Neuronal stem cell (in vitro differentiated cells): ENCODE results near the gene HERC2.
A peak's percentile ranks its signal among the peaks of the same experiment; 100 is the strongest.
"Not testable (repeated sequence)": the region's sequence is repeated elsewhere in the genome, so short reads cannot be mapped to it uniquely, and the experiment has no call there.

Source experiments
- DNase-seq: peaks from one replicate; pipeline ENCODE4 v3.0.0-alpha.2; 2013; ENCODE audit warnings: low spot score
- H2AFZ ChIP-seq: one replicate; pipeline ENCODE4 v1.6.1; 2013; ENCODE audit warnings: mild to moderate bottlenecking, low read length, inconsistent platforms
- H2AK5ac ChIP-seq: 2 replicates; pipeline ENCODE4 v1.6.1; 2013; ENCODE audit warnings: low read depth, mild to moderate bottlenecking, inconsistent platforms, low read length, moderate library complexity, mixed read lengths
- H2BK120ac ChIP-seq: 2 replicates; pipeline ENCODE4 v1.6.1; 2013; ENCODE audit warnings: low read depth, mild to moderate bottlenecking, inconsistent platforms, low read length, moderate library complexity, mixed read lengths
- H2BK12ac ChIP-seq: one replicate; pipeline ENCODE4 v1.6.1; 2013; ENCODE audit warnings: low read length, inconsistent platforms
- H2BK15ac ChIP-seq: 2 replicates; pipeline ENCODE4 v1.6.1; 2013; ENCODE audit warnings: mild to moderate bottlenecking, low read length, inconsistent platforms, mixed read lengths
- H2BK5ac ChIP-seq: one replicate; pipeline ENCODE4 v1.6.1; 2013; ENCODE audit warnings: inconsistent platforms, mild to moderate bottlenecking, low read length, moderate library complexity
- H3K14ac ChIP-seq: one replicate; pipeline ENCODE4 v1.6.1; 2013; ENCODE audit warnings: low read length, inconsistent platforms
- H3K18ac ChIP-seq: 2 replicates; pipeline ENCODE4 v1.6.1; 2013; ENCODE audit warnings: low read length, inconsistent platforms
- H3K23ac ChIP-seq: 2 replicates; pipeline ENCODE4 v1.6.1; 2013; ENCODE audit warnings: low read depth, mild to moderate bottlenecking, mixed read lengths, low read length, inconsistent platforms; ENCODE audit not compliant: poor library complexity
- H3K27ac ChIP-seq: replicated peaks from 3 replicates; pipeline ENCODE4 v1.5.1; 2013; ENCODE audit warnings: low read length, inconsistent platforms
- H3K27me3 ChIP-seq, 3 experiments: 2 replicates each; pipeline ENCODE4 v1.6.1; 2013; ENCODE audit warnings: low read length in 3 of 3, mild to moderate bottlenecking in 2 of 3, inconsistent platforms in 1 of 3, low read depth in 1 of 3, mixed read lengths in 1 of 3, moderate library complexity in 1 of 3; ENCODE audit not compliant: control insufficient read depth in 3 of 3, insufficient read depth in 3 of 3
- H3K36me3 ChIP-seq, 2 donors: replicated peaks in 1 of 2; 2 replicates each; pipeline ENCODE4 v1.6.1; 2013; ENCODE audit warnings: low read length in 2 of 2; ENCODE audit not compliant: control insufficient read depth in 2 of 2, insufficient read depth in 2 of 2
- H3K4ac ChIP-seq: 2 replicates; pipeline ENCODE4 v1.6.1; 2013; ENCODE audit warnings: inconsistent platforms, mild to moderate bottlenecking, low read length, moderate library complexity
- H3K4me1 ChIP-seq, 2 donors: 1 replicate in 1 of 2; 2 replicates in 1 of 2; pipeline ENCODE4 v1.6.1; 2013; ENCODE audit warnings: low read length in 2 of 2, low read depth in 1 of 2; ENCODE audit not compliant: control insufficient read depth in 2 of 2, insufficient read depth in 1 of 2
- H3K4me2 ChIP-seq: one replicate; pipeline ENCODE4 v1.6.1; 2013; ENCODE audit warnings: mild to moderate bottlenecking, low read length, inconsistent platforms; ENCODE audit not compliant: insufficient read depth, poor library complexity, severe bottlenecking
- H3K4me3 ChIP-seq, 2 donors: 2 replicates each; pipeline ENCODE4 v1.5.1; 2013; ENCODE audit warnings: low read length in 2 of 2, mild to moderate bottlenecking in 2 of 2, inconsistent platforms in 1 of 2, moderate library complexity in 1 of 2
- H3K79me1 ChIP-seq: one replicate; pipeline ENCODE4 v1.6.1; 2013; ENCODE audit warnings: low read depth, mild to moderate bottlenecking, inconsistent platforms, low read length, moderate library complexity
- H3K9ac ChIP-seq: one replicate; pipeline ENCODE4 v1.6.1; 2013; ENCODE audit warnings: mild to moderate bottlenecking, low read depth, low read length, inconsistent platforms; ENCODE audit not compliant: poor library complexity
- H3K9me3 ChIP-seq, 2 donors: replicated peaks in 1 of 2; 2 replicates each; pipeline versions ENCODE3 to v1.6.1; 2013; ENCODE audit warnings: low read length in 2 of 2, mild to moderate bottlenecking in 2 of 2, inconsistent platforms in 1 of 2, low read depth in 1 of 2, mixed read lengths in 1 of 2, moderate library complexity in 1 of 2; ENCODE audit not compliant: control insufficient read depth in 2 of 2, insufficient read depth in 1 of 2
- H4K8ac ChIP-seq: one replicate; pipeline ENCODE4 v1.6.1; 2013; ENCODE audit warnings: low read depth, mild to moderate bottlenecking, inconsistent platforms, low read length, moderate library complexity
- H4K91ac ChIP-seq: one replicate; pipeline ENCODE4 v1.6.1; 2013; ENCODE audit warnings: low read length, low read depth, mild to moderate bottlenecking, inconsistent platforms; ENCODE audit not compliant: poor library complexity
- WGBS, 2 donors: extraction: QIAGEN DNeasy Blood & Tissue Kit; methylation state at CpG; one replicate each; pipeline ENCODE4 v1.1.7; 2013; ENCODE audit warnings: missing lambda C conversion rate in 2 of 2, mixed read lengths in 1 of 2; ENCODE audit not compliant: insufficient read length in 2 of 2, insufficient replicate concordance in 1 of 2; ENCODE audit errors: extremely low coverage in 2 of 2; 5-methylcytosine and 5-hydroxymethylcytosine counted together

Gene HERC2

DNA sequence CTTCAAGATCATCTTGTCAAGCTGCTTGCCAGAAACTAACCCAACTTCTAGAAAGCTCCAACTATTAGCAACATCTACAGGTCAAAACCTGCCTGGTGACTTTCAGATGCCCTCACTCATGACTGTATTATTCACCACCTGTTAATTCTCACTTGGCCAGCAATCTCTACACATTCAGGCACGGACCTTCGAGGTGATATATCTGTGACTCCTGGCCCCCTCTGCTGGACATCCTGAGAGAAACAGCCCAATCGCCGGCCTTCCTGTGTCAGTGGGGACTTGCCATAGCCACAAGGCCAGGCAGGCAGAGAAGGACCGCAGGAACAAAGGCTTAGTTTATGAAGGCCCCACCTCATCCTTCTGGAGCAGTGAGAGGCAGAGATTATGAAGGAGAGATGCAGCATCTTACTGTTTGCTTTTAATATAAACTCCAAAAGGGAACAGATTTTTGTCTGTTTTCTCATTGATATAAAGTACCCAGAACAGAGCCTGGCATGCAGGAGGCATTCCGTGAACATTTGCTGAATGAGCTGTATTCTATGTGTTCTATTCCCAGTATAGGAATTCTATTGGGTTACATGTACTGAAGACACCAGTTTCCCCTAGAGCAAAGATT lies 198.5 kb downstream of the HERC2 start:
- Histone ChIP-seq H3K18ac (no peak overlapping the region), H3K9ac (no peak overlapping the region), H2AFZ (no peak overlapping the region), H4K8ac (no peak overlapping the region), H2BK15ac (no peak overlapping the region), H2AK5ac (no peak overlapping the region), H3K14ac (no peak overlapping the region), H3K27me3 (no peaks in the 10 kb centered on the region), H3K9me3 (no peaks in the 10 kb centered on the region), H3K4ac (no peak overlapping the region), H3K36me3 (peaks cover 33 to 95% of the 10 kb centered on the region in 2 donors), H3K27ac (no peak overlapping the region), H2BK12ac (no peak overlapping the region), H2BK5ac (no peak overlapping the region), H2BK120ac (no peak overlapping the region), H3K4me2 (no peak overlapping the region), H3K4me3 (no peak overlapping the region), H3K23ac (no peak overlapping the region), H3K79me1 (no peaks in the 10 kb centered on the region), H3K4me1 (no peaks in the 10 kb centered on the region), H4K91ac (no peak overlapping the region)
- no CpG with 5 or more reads among the region's 6 CpGs for WGBS, 2 donors
- peak; percentile 62 for DNase-seq

- H3K4me2 ChIP-seq: no peak overlapping the region
- H4K91ac ChIP-seq: no peak overlapping the region
- H3K27ac ChIP-seq: no peak overlapping the region
- no peaks in the 10 kb centered on the region for H3K79me1 ChIP-seq
- H3K27me3 ChIP-seq: no peaks in the 10 kb centered on the region
- no peak overlapping the region for H2BK15ac ChIP-seq
- H2AK5ac ChIP-seq: peak overlapping the region; percentile 41
- H2BK120ac ChIP-seq: no peak overlapping the region
- no peaks in the 10 kb centered on the region for H3K9me3 ChIP-seq
- no peak overlapping the region for H4K8ac ChIP-seq
- H3K23ac ChIP-seq: peak overlapping the region; percentile 68
- peaks cover 38 to 95% of the 10 kb centered on the region in 2 donors for H3K36me3 ChIP-seq
- H3K18ac ChIP-seq: no peak overlapping the region
- WGBS, 2 donors: no CpG with 5 or more reads among the region's 28 CpGs
- H3K4me1 ChIP-seq: no peaks in the 10 kb centered on the region
- H2AFZ ChIP-seq: no peak overlapping the region
- no peak overlapping the region for H2BK5ac ChIP-seq
- H3K14ac ChIP-seq: no peak overlapping the region
- peak overlapping the region; percentile 50 for H3K9ac ChIP-seq
- no peak for DNase-seq
- no peak overlapping the region for H3K4me3 ChIP-seq
- H3K4ac ChIP-seq: no peak overlapping the region
- H2BK12ac ChIP-seq: no peak overlapping the region
Measured at GRCh38 chr15:28122038-28122949, 199.7 kb downstream of the HERC2 start.

DNA sequence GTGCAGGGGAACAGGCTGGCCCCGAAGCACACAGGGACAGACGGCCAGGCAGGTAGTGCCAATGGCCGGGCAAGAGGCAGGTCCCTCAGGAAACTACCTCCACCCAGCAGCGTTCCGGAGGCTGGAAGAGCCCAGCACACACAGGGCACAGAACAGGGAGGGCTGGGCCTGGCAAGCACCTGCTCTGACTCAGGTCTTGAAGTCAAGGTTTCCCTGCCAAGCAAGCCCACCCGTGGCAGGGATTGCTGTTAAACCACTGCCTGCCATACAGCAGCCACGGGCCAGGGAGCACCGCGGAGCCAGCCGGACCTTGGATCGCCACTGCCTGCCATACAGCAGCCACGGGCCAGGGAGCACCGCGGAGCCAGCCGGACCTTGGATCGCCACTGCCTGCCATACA lies 200.4 kb downstream of the HERC2 start:
- H4K8ac ChIP-seq, H3K4ac ChIP-seq, H3K23ac ChIP-seq, DNase-seq, H2BK12ac ChIP-seq, H3K79me1 ChIP-seq, H3K4me3 ChIP-seq, H3K18ac ChIP-seq, H3K9ac ChIP-seq, H3K27me3 ChIP-seq, H3K4me2 ChIP-seq, H3K27ac ChIP-seq, H2BK5ac ChIP-seq, H3K4me1 ChIP-seq, H3K14ac ChIP-seq, H2AFZ ChIP-seq, H4K91ac ChIP-seq, H2BK15ac ChIP-seq, H2AK5ac ChIP-seq, H3K9me3 ChIP-seq, H2BK120ac ChIP-seq: not testable (repeated sequence)
- WGBS, 2 donors: no CpG with 5 or more reads among the region's 16 CpGs
- H3K36me3 ChIP-seq: peaks cover 40 to 96% of the 10 kb centered on the region in 2 donors

DNA sequence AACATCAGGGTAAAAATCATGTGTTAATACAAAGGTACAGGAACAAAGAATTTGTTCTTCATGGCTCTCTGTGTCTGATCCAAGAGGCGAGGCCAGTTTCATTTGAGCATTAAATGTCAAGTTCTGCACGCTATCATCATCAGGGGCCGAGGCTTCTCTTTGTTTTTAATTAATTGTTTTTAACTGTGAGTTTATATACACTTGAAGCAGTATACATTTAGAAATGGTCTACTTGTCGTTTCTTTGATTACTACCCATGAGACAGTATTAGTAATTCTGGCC lies 201.7 kb downstream of the HERC2 start:
- WGBS, 2 donors: no CpG with 5 or more reads among the region's 4 CpGs
- H2AK5ac ChIP-seq: no peak overlapping the region
- H2AFZ ChIP-seq: no peak overlapping the region
- H3K79me1 ChIP-seq: peaks cover 3% of the 10 kb centered on the region
- no peak overlapping the region for H3K14ac ChIP-seq
- H2BK5ac ChIP-seq: no peak overlapping the region
- no peak overlapping the region for H3K4me2 ChIP-seq
- no peak overlapping the region for H3K18ac ChIP-seq
- no peak overlapping the region for H3K23ac ChIP-seq
- H3K27me3 ChIP-seq: no peaks in the 10 kb centered on the region
- DNase-seq: no peak
- H2BK15ac ChIP-seq: no peak overlapping the region
- H4K8ac ChIP-seq: no peak overlapping the region
- H3K4me3 ChIP-seq: no peak overlapping the region
- H4K91ac ChIP-seq: no peak overlapping the region
- H3K4ac ChIP-seq: no peak overlapping the region
- H2BK12ac ChIP-seq: no peak overlapping the region
- no peaks in the 10 kb centered on the region for H3K9me3 ChIP-seq
- no peaks in the 10 kb centered on the region for H3K4me1 ChIP-seq
- H3K27ac ChIP-seq: no peak overlapping the region
- no peak overlapping the region for H3K9ac ChIP-seq
- peaks cover 49 to 96% of the 10 kb centered on the region in 2 donors for H3K36me3 ChIP-seq
- no peak overlapping the region for H2BK120ac ChIP-seq
